Caco-2 (cell line): ENCODE data around the gene CRADD. TPM values are rescaled to one million over a fixed set of nuclear protein-coding genes. Genes with fewer than 3 reads are reported as not detected.

ENCODE experiments used
- Bru-seq: library from RNA; stranded (reverse); fragments of 400-500 nt; gene quantifications from one replicate; lab custom pipeline; 2021; lab: Mats Ljungman, UMichigan
- BruChase-seq, 2 experiments: library from RNA; stranded (reverse); fragments of 400-500 nt; gene quantifications; one replicate each; lab custom pipeline; 2021; lab: Mats Ljungman, UMichigan
- BruUV-seq: library from RNA; stranded (reverse); fragments of 400-500 nt; replicated peaks from 2 replicates; lab custom pipeline; 2021; lab: Mats Ljungman, UMichigan
- CTCF ChIA-PET: fragments of 300-600 bp; sonication (Branson Sonifier 250); formaldehyde crosslinking; loops from one replicate; lab custom pipeline; 2022; ENCODE audit warnings: antibody characterized with exemption; lab: Charles Lee
- POLR2A ChIA-PET: fragments of 300-600 bp; sonication (Branson Sonifier 250); formaldehyde crosslinking; loops from one replicate; lab custom pipeline; 2022; ENCODE audit warnings: antibody characterized with exemption; lab: Charles Lee
- DNase-seq, 2 experiments: peaks; one replicate each; pipeline versions ENCODE4 v3.0.0 to v3.0.0-alpha.2; 2020 to 2022
- H3K27me3 ChIP-seq: replicated peaks from 2 replicates; pipeline ENCODE4 v1.6.0; 2011; ENCODE audit warnings: low read length; ENCODE audit not compliant: control insufficient read depth, insufficient read depth
- H3K36me3 ChIP-seq: 2 replicates; pipeline ENCODE4 v1.5.1; 2011; ENCODE audit warnings: low read length; ENCODE audit not compliant: control insufficient read depth, insufficient read depth
- H3K4me1 ChIP-seq: fragments of 250-450 bp; sonication (Bioruptor Pico); 2 replicates; pipeline ENCODE4 v1.5.1; 2020; ENCODE audit warnings: mild to moderate bottlenecking
- H3K4me3 ChIP-seq: 2 replicates; pipeline ENCODE4 v1.5.1; 2011; ENCODE audit warnings: low read depth, mild to moderate bottlenecking, control low read depth, low read length
- H3K9me3 ChIP-seq: fragments of 250-450 bp; sonication (Bioruptor Pico); 2 replicates; pipeline ENCODE4 v1.5.1; 2020; ENCODE audit warnings: mild to moderate bottlenecking, moderate library complexity
- H3K27ac Mint-ChIP-seq: one replicate; pipeline ENCODE4 v1.8.0; 2022; ENCODE audit warnings: mixed read lengths; ENCODE audit not compliant: unreplicated experiment
- H3K27me3 Mint-ChIP-seq: one replicate; pipeline ENCODE4 v1.8.0; 2022; ENCODE audit warnings: mixed read lengths; ENCODE audit not compliant: insufficient read depth, unreplicated experiment
- H3K36me3 Mint-ChIP-seq: one replicate; pipeline ENCODE4 v1.8.0; 2022; ENCODE audit warnings: mild to moderate bottlenecking, mixed read lengths; ENCODE audit not compliant: insufficient read depth, unreplicated experiment
- H3K4me1 Mint-ChIP-seq: one replicate; pipeline ENCODE4 v1.8.0; 2022; ENCODE audit warnings: low read depth, mixed read lengths; ENCODE audit not compliant: unreplicated experiment
- H3K4me3 Mint-ChIP-seq: one replicate; pipeline ENCODE4 v1.8.0; 2022; ENCODE audit warnings: mild to moderate bottlenecking, moderate library complexity, mixed read lengths; ENCODE audit not compliant: unreplicated experiment
- H3K9me3 Mint-ChIP-seq: one replicate; pipeline ENCODE4 v1.8.0; 2022; ENCODE audit warnings: mixed read lengths; ENCODE audit not compliant: unreplicated experiment
- intact Hi-C: fragments of 100-400 bp; cut with micrococcal nuclease; formaldehyde crosslinking; loops from one replicate; pipeline ENCODE4 v1.10.0; 2022; ENCODE audit not compliant: unreplicated experiment
- long read RNA-seq: library from polyadenylated mRNA; stranded (forward); transcript quantifications from one replicate; pipeline ENCODE4 v2.0.0, GENCODE V29; 2022
- total RNA-seq: library from RNA; stranded (reverse); gene quantifications from 2 replicates; pipeline ENCODE4 v1.2.3, GENCODE V29; 2022
- TF ChIP-seq, protein P1 (sequence below), 2 experiments: fragments of 200-600 bp in 1 of 2; IDR thresholded peaks; 1 replicate in 1 of 2; 2 replicates in 1 of 2; pipeline versions ENCODE4 v1.5.1 to v1.8.0; 2011 to 2022; ENCODE audit warnings: antibody characterized with exemption in 1 of 2, control low read depth in 1 of 2, inconsistent platforms in 1 of 2, low read depth in 1 of 2, low read length in 1 of 2, mild to moderate bottlenecking in 1 of 2, moderate library complexity in 1 of 2; ENCODE audit not compliant: insufficient read depth in 1 of 2, severe bottlenecking in 1 of 2, unreplicated experiment in 1 of 2

CRADD gene
- 29.2 and 30.6 TPM in 2 replicates for total RNA-seq
- percentile 84 among the genes with signal in this experiment for Bru-seq, nascent RNA
- BruChase-seq, experiment 1, labeled RNA remaining after a 2-hour chase, result percentile 93 among the genes with signal in this experiment
- percentile 86 among the genes with signal in this experiment for BruChase-seq, experiment 2, labeled RNA remaining after a 6-hour chase
- long read RNA-seq, transcript CRADD-201 (3 exons, 1,169 nt), result major isoform, 16 of 52 reads
- long read RNA-seq, partial matches to known transcripts, result 1 of 52 reads
- long read RNA-seq, other reads (novel, unspliced or antisense), result 34 of 52 reads

GRCh38 chr12:93677195-93678064 is at the start of gene CRADD:
Gene CRADD, plus strand, starts transcription at chr12:93677375.
- no peaks in the 10 kb centered on the region for H3K27me3 Mint-ChIP-seq
- no peaks in the 10 kb centered on the region for H3K27me3 ChIP-seq
- H3K36me3 Mint-ChIP-seq, result peaks cover 10% of the 10 kb centered on the region
- TF ChIP-seq, protein P1, sequence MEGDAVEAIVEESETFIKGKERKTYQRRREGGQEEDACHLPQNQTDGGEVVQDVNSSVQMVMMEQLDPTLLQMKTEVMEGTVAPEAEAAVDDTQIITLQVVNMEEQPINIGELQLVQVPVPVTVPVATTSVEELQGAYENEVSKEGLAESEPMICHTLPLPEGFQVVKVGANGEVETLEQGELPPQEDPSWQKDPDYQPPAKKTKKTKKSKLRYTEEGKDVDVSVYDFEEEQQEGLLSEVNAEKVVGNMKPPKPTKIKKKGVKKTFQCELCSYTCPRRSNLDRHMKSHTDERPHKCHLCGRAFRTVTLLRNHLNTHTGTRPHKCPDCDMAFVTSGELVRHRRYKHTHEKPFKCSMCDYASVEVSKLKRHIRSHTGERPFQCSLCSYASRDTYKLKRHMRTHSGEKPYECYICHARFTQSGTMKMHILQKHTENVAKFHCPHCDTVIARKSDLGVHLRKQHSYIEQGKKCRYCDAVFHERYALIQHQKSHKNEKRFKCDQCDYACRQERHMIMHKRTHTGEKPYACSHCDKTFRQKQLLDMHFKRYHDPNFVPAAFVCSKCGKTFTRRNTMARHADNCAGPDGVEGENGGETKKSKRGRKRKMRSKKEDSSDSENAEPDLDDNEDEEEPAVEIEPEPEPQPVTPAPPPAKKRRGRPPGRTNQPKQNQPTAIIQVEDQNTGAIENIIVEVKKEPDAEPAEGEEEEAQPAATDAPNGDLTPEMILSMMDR (IDR thresholded peaks at IDR 0.05; ENCODE audit: insufficient read depth in 1 of 2, low read depth in 1 of 2, low read length in 1 of 2, severe bottlenecking in 1 of 2, unreplicated experiment in 1 of 2), result no peak
- intact Hi-C loops, result loop anchor here (1.0 kb wide), 3 partner anchors 21 to 106 kb away; no protein-coding TSS in a partner anchor
- POLR2A ChIA-PET, result interaction anchor here (0.8 to 1.0 kb wide), 3 partner anchors 10 to 73 kb away, joined by 3 to 7 read pairs (median 3); no protein-coding TSS in a partner anchor
- no peaks in the 10 kb centered on the region for H3K9me3 Mint-ChIP-seq
- H3K36me3 ChIP-seq, result no peaks in the 10 kb centered on the region
- peaks cover 17% of the 10 kb centered on the region for H3K4me1 ChIP-seq
- TSS peak; percentile 86 for BruUV-seq
- CTCF ChIA-PET, result interaction anchor here (1.0 kb wide), 1 partner anchor 424 kb away, joined by 3 read pairs; no protein-coding TSS in a partner anchor
- peak within 1 kb of the TSS; percentile 63 for H3K4me3 ChIP-seq
- peak; percentile 91 for DNase-seq
- H3K4me1 Mint-ChIP-seq, result peaks cover 21% of the 10 kb centered on the region
- H3K9me3 ChIP-seq, result no peaks in the 10 kb centered on the region
- H3K27ac Mint-ChIP-seq, result peak within 1 kb of the TSS; percentile 98
- H3K4me3 Mint-ChIP-seq, result peak within 1 kb of the TSS; percentile 89

DNA sequence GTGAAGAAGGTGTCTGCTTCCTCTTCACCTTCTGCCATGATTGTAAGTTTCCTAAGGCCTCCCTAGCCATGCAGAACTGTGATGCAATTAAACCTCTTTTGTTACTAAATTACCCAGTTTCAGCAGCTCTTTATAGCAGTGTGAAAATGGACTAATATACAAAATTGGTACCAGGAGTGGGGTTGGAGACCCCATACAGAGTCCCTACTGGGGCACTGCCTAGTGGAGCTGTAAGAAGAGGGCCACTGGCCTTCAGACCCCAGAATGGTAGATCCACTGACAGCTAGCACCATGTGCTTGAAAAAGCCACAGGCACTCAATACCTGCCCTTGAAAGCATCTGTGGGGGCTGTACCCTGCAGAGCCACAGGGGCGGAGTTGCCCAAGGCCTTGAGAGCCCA is 44.8 kb upstream of the CRADD start:
- peaks cover 25% of the 10 kb centered on the region for H3K9me3 Mint-ChIP-seq
- Histone ChIP-seq H3K27me3 (no peaks in the 10 kb centered on the region), H3K4me3 (no peak overlapping the region), H3K9me3 (no peaks in the 10 kb centered on the region), H3K4me1 (no peaks in the 10 kb centered on the region), H3K36me3 (no peaks in the 10 kb centered on the region)
- no peak overlapping the region for H3K27ac Mint-ChIP-seq
- no peaks in the 10 kb centered on the region for H3K27me3 Mint-ChIP-seq
- DNase-seq, result no peak
- H3K4me1 Mint-ChIP-seq, result peaks cover 7% of the 10 kb centered on the region
- H3K36me3 Mint-ChIP-seq, result no peaks in the 10 kb centered on the region
- BruUV-seq, result no TSS peak
- intact Hi-C loops, result no loop called here
- POLR2A ChIA-PET, result no interaction called here
- TF ChIP-seq, protein P1 (IDR thresholded peaks at IDR 0.05; ENCODE audit: insufficient read depth in 1 of 2, low read depth in 1 of 2, low read length in 1 of 2, severe bottlenecking in 1 of 2, unreplicated experiment in 1 of 2), result no peak
- CTCF ChIA-PET, result no interaction called here
- no peak overlapping the region for H3K4me3 Mint-ChIP-seq

GRCh38 chr12:93634416-93634815 is 42.8 kb upstream of the CRADD start:
- TF ChIP-seq, protein P1 (IDR thresholded peaks at IDR 0.05; ENCODE audit: insufficient read depth in 1 of 2, low read depth in 1 of 2, low read length in 1 of 2, severe bottlenecking in 1 of 2, unreplicated experiment in 1 of 2), result no peak
- H3K4me3 ChIP-seq, result no peak overlapping the region
- no peak overlapping the region for H3K27ac Mint-ChIP-seq
- CTCF ChIA-PET, result no interaction called here
- H3K9me3 Mint-ChIP-seq, result peaks cover 25% of the 10 kb centered on the region
- no peaks in the 10 kb centered on the region for H3K27me3 Mint-ChIP-seq
- no TSS peak for BruUV-seq
- no peaks in the 10 kb centered on the region for H3K36me3 Mint-ChIP-seq
- no peaks in the 10 kb centered on the region for H3K4me1 ChIP-seq
- POLR2A ChIA-PET, result no interaction called here
- DNase-seq, result no peak
- peaks cover 7% of the 10 kb centered on the region for H3K4me1 Mint-ChIP-seq
- H3K36me3 ChIP-seq, result no peaks in the 10 kb centered on the region
- intact Hi-C loops, result no loop called here
- H3K9me3 ChIP-seq, result no peaks in the 10 kb centered on the region
- no peaks in the 10 kb centered on the region for H3K27me3 ChIP-seq
- no peak overlapping the region for H3K4me3 Mint-ChIP-seq
